ENCODE measurements around the gene PRDM15. TPM values are rescaled to one million over a fixed set of nuclear protein-coding genes. Genes with fewer than 3 reads are reported as not detected.

The PRDM15 gene
- total and polyA plus RNA-seq, 2 donors (not counting 3 experiments of a cell fraction or from before 2014, with no cell fraction given) = 11.8 to 12.9 TPM

- FAIRE-seq = peak; percentile 78
- no peak overlapping the region for H3K9ac ChIP-seq (replicated peaks; ENCODE audit: extremely low read depth, insufficient read depth, low read length)
- ChIA-PET POLR2A (interaction anchor here (0.6 kb wide), 1 partner anchor 925 kb away, joined by 4 read pairs; no protein-coding TSS in a partner anchor), CTCF (interaction anchor here (0.7 to 4.6 kb wide), 26 partner anchors 8 to 1634 kb away, joined by 3 to 94 read pairs (median 5); partner anchors contain the start of gene RIPK4)
- no peak overlapping the region for H2AFZ ChIP-seq (ENCODE audit: low read depth, low read length)
- no peaks in the 10 kb centered on the region for H3K9me3 ChIP-seq (replicated peaks; ENCODE audit: control insufficient read depth, insufficient read depth, low read length)
- no peaks in the 10 kb centered on the region for H3K9me1 ChIP-seq (replicated peaks; ENCODE audit: control insufficient read depth, extremely low read depth, insufficient read depth, low read length)
- H3K36me3 ChIP-seq (ENCODE audit: control insufficient read depth in 2 of 2, extremely low read depth in 1 of 2, insufficient read depth in 2 of 2, low read length in 2 of 2) = no peaks in the 10 kb centered on the region
- H3K27me3 ChIP-seq (ENCODE audit: control insufficient read depth in 2 of 2, insufficient read depth in 2 of 2, low read length in 2 of 2) = peaks cover 23 to 51% of the 10 kb centered on the region in 2 experiments
- BruUV-seq (replicated peaks) = no TSS peak
- H3K4me2 ChIP-seq (ENCODE audit: insufficient read depth, low read length) = no peak overlapping the region
- no peak overlapping the region for H3K4me3 ChIP-seq (replicated peaks in 1 of 3; ENCODE audit: insufficient read depth in 1 of 3, low read depth in 1 of 3, low read length in 3 of 3)
- dilution Hi-C loops (cut with MboI; ENCODE audit: extremely low pct_ligation_motif_present, low sequenced_read_pairs) = no loop called here
- DNase-seq (ENCODE audit: low read depth, low spot score) = peak; percentile 58
- no peaks in the 10 kb centered on the region for H3K4me1 ChIP-seq (ENCODE audit: control insufficient read depth, extremely low read depth, insufficient read depth, low read length)
- intact Hi-C loops (cut with micrococcal nuclease) = loop anchor here (1.0 to 5.0 kb wide), 3 partner anchors 166 to 656 kb away; no protein-coding TSS in a partner anchor
- TF ChIP-seq MAX (IDR thresholded peaks at IDR 0.05; ENCODE audit: insufficient read depth, insufficient read length) (no peak), FOS (IDR thresholded peaks at IDR 0.05; ENCODE audit: borderline replicate concordance, insufficient read depth, low read length) (no peak), POLR2A (IDR thresholded peaks at IDR 0.05; ENCODE audit: low read depth, low read length) (no peak), GATA2 (IDR thresholded peaks at IDR 0.05; ENCODE audit: insufficient read depth, insufficient read length, low read depth, low read length) (no peak), EZH2 (IDR thresholded peaks at IDR 0.05; ENCODE audit: borderline replicate concordance, low read depth, low read length, severe bottlenecking) (no peak), POLR2AphosphoS5 (IDR thresholded peaks at IDR 0.05; ENCODE audit: insufficient read depth, low read depth, low read length) (no peak), MYC (IDR thresholded peaks at IDR 0.05; ENCODE audit: low read depth, low read length) (no peak)
- TF ChIP-seq, protein P1, sequence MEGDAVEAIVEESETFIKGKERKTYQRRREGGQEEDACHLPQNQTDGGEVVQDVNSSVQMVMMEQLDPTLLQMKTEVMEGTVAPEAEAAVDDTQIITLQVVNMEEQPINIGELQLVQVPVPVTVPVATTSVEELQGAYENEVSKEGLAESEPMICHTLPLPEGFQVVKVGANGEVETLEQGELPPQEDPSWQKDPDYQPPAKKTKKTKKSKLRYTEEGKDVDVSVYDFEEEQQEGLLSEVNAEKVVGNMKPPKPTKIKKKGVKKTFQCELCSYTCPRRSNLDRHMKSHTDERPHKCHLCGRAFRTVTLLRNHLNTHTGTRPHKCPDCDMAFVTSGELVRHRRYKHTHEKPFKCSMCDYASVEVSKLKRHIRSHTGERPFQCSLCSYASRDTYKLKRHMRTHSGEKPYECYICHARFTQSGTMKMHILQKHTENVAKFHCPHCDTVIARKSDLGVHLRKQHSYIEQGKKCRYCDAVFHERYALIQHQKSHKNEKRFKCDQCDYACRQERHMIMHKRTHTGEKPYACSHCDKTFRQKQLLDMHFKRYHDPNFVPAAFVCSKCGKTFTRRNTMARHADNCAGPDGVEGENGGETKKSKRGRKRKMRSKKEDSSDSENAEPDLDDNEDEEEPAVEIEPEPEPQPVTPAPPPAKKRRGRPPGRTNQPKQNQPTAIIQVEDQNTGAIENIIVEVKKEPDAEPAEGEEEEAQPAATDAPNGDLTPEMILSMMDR (IDR thresholded peaks at IDR 0.05; ENCODE audit: extremely low read depth in 1 of 2, insufficient read depth in 1 of 2, low read depth in 1 of 2, low read length in 2 of 2) = peak; percentile 77 to 95
- H4K20me1 ChIP-seq (replicated peaks; ENCODE audit: control insufficient read depth, extremely low read depth, insufficient read depth, low read length) = no peaks in the 10 kb centered on the region
- H3K27ac ChIP-seq (ENCODE audit: insufficient read depth, low read depth, low read length) = no peak overlapping the region
- H3K79me2 ChIP-seq (ENCODE audit: control insufficient read depth, insufficient read depth, low read length) = no peaks in the 10 kb centered on the region
Observed at GRCh38 chr21:41777951-41778815, 101.0 kb downstream of the PRDM15 start.
